ENCODE results near the gene VTI1A. TPM values are rescaled to one million over a fixed set of nuclear protein-coding genes. Genes with fewer than 3 reads are reported as not detected.

Gene VTI1A
- total RNA-seq, 1 donor from 2014 or later: 33.3 TPM

DNA sequence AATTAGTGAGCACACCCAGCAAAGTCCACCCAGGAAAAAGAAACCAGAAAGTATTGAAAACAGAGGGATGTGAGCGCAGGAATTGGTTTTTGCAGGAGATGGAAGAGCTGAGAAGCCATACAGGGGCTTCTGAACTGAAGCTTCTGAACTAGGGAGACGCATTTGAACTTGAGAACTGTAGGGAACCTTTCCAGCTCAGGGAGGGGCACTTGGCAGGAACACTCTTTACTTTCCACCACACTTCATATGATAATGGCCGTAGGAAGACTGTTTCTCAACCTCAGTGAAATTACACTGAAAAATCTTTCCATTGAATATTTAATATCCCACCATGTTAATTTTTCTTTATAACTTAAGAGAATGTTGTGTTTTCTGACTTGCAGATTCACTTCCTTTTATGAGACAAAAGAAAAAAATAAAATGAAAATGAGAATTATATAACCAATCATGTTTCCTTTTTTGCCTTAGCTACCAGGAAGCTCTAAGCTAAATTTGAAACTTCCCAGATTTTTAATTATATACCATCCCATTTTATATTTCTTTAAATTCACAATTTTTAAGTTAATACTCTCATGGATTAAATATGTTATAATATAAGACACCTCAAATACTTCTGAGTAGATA is 404.7 kb downstream of the VTI1A start:
- H3K79me2 ChIP-seq (ENCODE audit: insufficient read depth, low read length): no peaks in the 10 kb centered on the region
- no peak for DNase-seq (ENCODE audit: low read depth)
- H3K9me3 ChIP-seq (ENCODE audit: insufficient read depth, low read depth, low read length): peaks cover 13% of the 10 kb centered on the region
- H3K9ac ChIP-seq (ENCODE audit: low read length): no peak overlapping the region
- H3K4me1 ChIP-seq (ENCODE audit: insufficient read depth, low read length): no peaks in the 10 kb centered on the region
- H3K27ac Mint-ChIP-seq (ENCODE audit: unreplicated experiment): no peak overlapping the region
- peaks cover 12% of the 10 kb centered on the region for H3K27me3 Mint-ChIP-seq (ENCODE audit: low read depth, unreplicated experiment)
- no peaks in the 10 kb centered on the region for H4K20me1 ChIP-seq (ENCODE audit: insufficient read depth, low read length)
- peaks cover 2% of the 10 kb centered on the region for H3K36me3 Mint-ChIP-seq (ENCODE audit: low read depth, unreplicated experiment)
- no peaks in the 10 kb centered on the region for H3K27me3 ChIP-seq (ENCODE audit: insufficient read depth, low read length)
- no peak overlapping the region for H2AFZ ChIP-seq (ENCODE audit: low read depth, low read length)
- H3K4me1 Mint-ChIP-seq (ENCODE audit: low read depth, unreplicated experiment): peaks cover 8% of the 10 kb centered on the region
- H3K4me3 Mint-ChIP-seq (ENCODE audit: unreplicated experiment): no peak overlapping the region
- no peak for TF ChIP-seq EZH2 (IDR thresholded peaks at IDR 0.05; ENCODE audit: insufficient read depth, low read length)
- TF ChIP-seq, protein P1, sequence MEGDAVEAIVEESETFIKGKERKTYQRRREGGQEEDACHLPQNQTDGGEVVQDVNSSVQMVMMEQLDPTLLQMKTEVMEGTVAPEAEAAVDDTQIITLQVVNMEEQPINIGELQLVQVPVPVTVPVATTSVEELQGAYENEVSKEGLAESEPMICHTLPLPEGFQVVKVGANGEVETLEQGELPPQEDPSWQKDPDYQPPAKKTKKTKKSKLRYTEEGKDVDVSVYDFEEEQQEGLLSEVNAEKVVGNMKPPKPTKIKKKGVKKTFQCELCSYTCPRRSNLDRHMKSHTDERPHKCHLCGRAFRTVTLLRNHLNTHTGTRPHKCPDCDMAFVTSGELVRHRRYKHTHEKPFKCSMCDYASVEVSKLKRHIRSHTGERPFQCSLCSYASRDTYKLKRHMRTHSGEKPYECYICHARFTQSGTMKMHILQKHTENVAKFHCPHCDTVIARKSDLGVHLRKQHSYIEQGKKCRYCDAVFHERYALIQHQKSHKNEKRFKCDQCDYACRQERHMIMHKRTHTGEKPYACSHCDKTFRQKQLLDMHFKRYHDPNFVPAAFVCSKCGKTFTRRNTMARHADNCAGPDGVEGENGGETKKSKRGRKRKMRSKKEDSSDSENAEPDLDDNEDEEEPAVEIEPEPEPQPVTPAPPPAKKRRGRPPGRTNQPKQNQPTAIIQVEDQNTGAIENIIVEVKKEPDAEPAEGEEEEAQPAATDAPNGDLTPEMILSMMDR (IDR thresholded peaks at IDR 0.05; ENCODE audit: insufficient read depth, low read depth, low read length): no peak
- H3K4me3 ChIP-seq (ENCODE audit: insufficient read depth, low read depth, low read length): no peak overlapping the region
- H3K36me3 ChIP-seq (ENCODE audit: insufficient read depth, low read length): no peaks in the 10 kb centered on the region
- H3K27ac ChIP-seq (ENCODE audit: low read depth, low read length): no peak overlapping the region
- H3K9me3 Mint-ChIP-seq (ENCODE audit: unreplicated experiment): peaks cover 9% of the 10 kb centered on the region
- H3K4me2 ChIP-seq (ENCODE audit: low read length): no peak overlapping the region
- no peak for FAIRE-seq

DNA sequence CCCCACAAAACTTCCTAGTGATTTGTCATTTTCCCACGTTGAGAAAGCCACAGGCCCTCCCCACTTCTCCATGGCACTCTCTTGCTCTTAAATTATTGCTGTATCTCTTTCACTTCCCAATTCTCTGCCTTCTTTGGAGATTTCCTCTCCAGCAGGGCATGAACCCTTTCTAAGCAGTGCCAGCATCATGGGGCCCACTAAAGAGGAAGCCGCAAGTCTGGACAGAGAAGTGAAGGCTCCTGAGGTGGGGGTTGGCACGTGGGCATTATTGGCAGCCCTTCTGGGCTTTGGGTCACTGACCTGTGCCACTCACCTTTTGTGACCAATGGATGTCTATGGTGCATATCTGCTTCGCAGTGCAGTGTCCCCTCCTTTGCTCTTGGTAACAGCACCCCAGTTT is 405.3 kb downstream of the VTI1A start:
- H3K4me3 ChIP-seq (ENCODE audit: insufficient read depth, low read depth, low read length): no peak overlapping the region
- Mint-ChIP-seq H3K9me3 (ENCODE audit: unreplicated experiment) (peaks cover 12% of the 10 kb centered on the region), H3K27me3 (ENCODE audit: low read depth, unreplicated experiment) (peaks cover 15% of the 10 kb centered on the region)

DNA sequence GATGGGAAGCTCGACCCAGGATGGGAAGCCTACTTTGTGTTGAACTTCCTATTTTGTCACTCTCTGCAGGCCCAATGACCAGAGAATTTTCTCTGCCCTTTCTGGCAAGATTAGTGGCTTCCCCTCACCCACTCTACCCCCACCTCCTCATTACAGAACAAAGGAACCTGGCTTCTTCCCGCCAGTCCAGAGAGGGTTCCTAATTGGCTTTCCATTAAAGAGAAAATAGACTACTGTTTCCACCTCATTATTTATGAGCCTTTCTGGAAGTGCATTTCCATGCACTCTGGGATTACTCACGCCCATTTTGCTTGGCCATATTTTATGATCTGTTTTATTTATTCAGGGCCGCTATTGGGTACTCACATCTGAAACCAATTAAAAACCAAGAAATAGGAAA is 408.1 kb downstream of the VTI1A start:
- no peaks in the 10 kb centered on the region for H3K9me3 ChIP-seq (ENCODE audit: insufficient read depth, low read depth, low read length)
- H3K79me2 ChIP-seq (ENCODE audit: insufficient read depth, low read length): no peaks in the 10 kb centered on the region
- no peak for TF ChIP-seq EZH2 (IDR thresholded peaks at IDR 0.05; ENCODE audit: insufficient read depth, low read length)
- TF ChIP-seq, protein P1 (IDR thresholded peaks at IDR 0.05; ENCODE audit: insufficient read depth, low read depth, low read length): no peak
- no peaks in the 10 kb centered on the region for H3K27me3 ChIP-seq (ENCODE audit: insufficient read depth, low read length)
- Mint-ChIP-seq H3K4me3 (ENCODE audit: unreplicated experiment) (no peak overlapping the region), H3K36me3 (ENCODE audit: low read depth, unreplicated experiment) (no peaks in the 10 kb centered on the region), H3K4me1 (ENCODE audit: low read depth, unreplicated experiment) (peaks cover 3% of the 10 kb centered on the region), H3K27me3 (ENCODE audit: low read depth, unreplicated experiment) (peaks cover 12% of the 10 kb centered on the region), H3K27ac (ENCODE audit: unreplicated experiment) (no peak overlapping the region), H3K9me3 (ENCODE audit: unreplicated experiment) (peaks cover 8% of the 10 kb centered on the region)
- DNase-seq (ENCODE audit: low read depth) (no peak), FAIRE-seq (no peak)
- no peaks in the 10 kb centered on the region for H3K4me1 ChIP-seq (ENCODE audit: insufficient read depth, low read length)
- H3K9ac ChIP-seq (ENCODE audit: low read length): no peak overlapping the region
- H3K36me3 ChIP-seq (ENCODE audit: insufficient read depth, low read length): no peaks in the 10 kb centered on the region
- no peak overlapping the region for H3K4me2 ChIP-seq (ENCODE audit: low read length)
- no peak overlapping the region for H3K4me3 ChIP-seq (ENCODE audit: insufficient read depth, low read depth, low read length)
- no peak overlapping the region for H3K27ac ChIP-seq (ENCODE audit: low read depth, low read length)
- H2AFZ ChIP-seq (ENCODE audit: low read depth, low read length): no peak overlapping the region
- no peaks in the 10 kb centered on the region for H4K20me1 ChIP-seq (ENCODE audit: insufficient read depth, low read length)

More for the DNA sequence above, 405.3 kb downstream of the VTI1A start:
- TF ChIP-seq, protein P1 (IDR thresholded peaks at IDR 0.05; ENCODE audit: insufficient read depth, low read depth, low read length): no peak
- no peak for TF ChIP-seq EZH2 (IDR thresholded peaks at IDR 0.05; ENCODE audit: insufficient read depth, low read length)
- FAIRE-seq (no peak), DNase-seq (ENCODE audit: low read depth) (no peak)
- Histone ChIP-seq H3K27ac (ENCODE audit: low read depth, low read length) (no peak overlapping the region), H3K9ac (ENCODE audit: low read length) (no peak overlapping the region), H3K9me3 (ENCODE audit: insufficient read depth, low read depth, low read length) (peaks cover 10% of the 10 kb centered on the region), H3K36me3 (ENCODE audit: insufficient read depth, low read length) (no peaks in the 10 kb centered on the region), H2AFZ (ENCODE audit: low read depth, low read length) (no peak overlapping the region), H3K27me3 (ENCODE audit: insufficient read depth, low read length) (no peaks in the 10 kb centered on the region), H3K79me2 (ENCODE audit: insufficient read depth, low read length) (no peaks in the 10 kb centered on the region), H3K4me2 (ENCODE audit: low read length) (no peak overlapping the region), H3K4me1 (ENCODE audit: insufficient read depth, low read length) (no peaks in the 10 kb centered on the region), H4K20me1 (ENCODE audit: insufficient read depth, low read length) (no peaks in the 10 kb centered on the region)
- H3K36me3 Mint-ChIP-seq (ENCODE audit: low read depth, unreplicated experiment): no peaks in the 10 kb centered on the region
- H3K4me3 Mint-ChIP-seq (ENCODE audit: unreplicated experiment): no peak overlapping the region
- H3K4me1 Mint-ChIP-seq (ENCODE audit: low read depth, unreplicated experiment): peaks cover 8% of the 10 kb centered on the region
- H3K27ac Mint-ChIP-seq (ENCODE audit: unreplicated experiment): no peak overlapping the region

Measured in astrocyte (in vitro differentiated cells and primary cell).